ENCODE results near the gene EGFLAM.

Gene EGFLAM

DNA sequence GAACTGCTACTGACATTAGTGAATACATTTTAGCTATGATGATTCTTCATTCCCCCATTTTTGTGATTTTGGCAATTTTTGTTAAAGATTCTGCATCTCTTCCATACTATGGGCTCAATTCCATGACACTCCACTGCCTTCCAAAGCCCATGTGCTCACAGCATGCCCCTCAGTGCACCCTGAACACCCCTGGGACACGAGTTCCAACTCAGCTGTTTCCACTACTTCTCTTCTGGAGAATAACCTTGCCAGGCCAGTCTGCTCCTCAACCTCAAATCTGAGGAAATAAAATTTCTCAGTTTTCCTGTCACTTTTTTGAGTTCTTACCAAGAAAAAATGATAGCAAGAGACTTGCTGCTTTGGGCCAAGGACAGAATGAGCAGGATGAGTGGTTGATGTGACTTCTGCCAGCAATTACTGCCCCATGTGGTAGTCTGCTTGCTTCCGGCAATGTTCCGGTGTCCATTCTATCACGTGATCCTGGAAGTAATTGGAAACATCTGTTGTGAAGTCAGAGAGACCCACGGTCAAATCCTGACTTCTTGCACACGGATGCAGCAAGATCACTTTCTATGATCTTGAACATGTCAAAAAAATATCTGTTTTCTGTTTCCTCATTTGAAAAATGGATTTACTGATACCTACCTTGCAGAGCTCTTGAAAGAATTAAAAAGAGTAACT is 58.3 kb downstream of the EGFLAM start:
- TF ChIP-seq, protein P1, sequence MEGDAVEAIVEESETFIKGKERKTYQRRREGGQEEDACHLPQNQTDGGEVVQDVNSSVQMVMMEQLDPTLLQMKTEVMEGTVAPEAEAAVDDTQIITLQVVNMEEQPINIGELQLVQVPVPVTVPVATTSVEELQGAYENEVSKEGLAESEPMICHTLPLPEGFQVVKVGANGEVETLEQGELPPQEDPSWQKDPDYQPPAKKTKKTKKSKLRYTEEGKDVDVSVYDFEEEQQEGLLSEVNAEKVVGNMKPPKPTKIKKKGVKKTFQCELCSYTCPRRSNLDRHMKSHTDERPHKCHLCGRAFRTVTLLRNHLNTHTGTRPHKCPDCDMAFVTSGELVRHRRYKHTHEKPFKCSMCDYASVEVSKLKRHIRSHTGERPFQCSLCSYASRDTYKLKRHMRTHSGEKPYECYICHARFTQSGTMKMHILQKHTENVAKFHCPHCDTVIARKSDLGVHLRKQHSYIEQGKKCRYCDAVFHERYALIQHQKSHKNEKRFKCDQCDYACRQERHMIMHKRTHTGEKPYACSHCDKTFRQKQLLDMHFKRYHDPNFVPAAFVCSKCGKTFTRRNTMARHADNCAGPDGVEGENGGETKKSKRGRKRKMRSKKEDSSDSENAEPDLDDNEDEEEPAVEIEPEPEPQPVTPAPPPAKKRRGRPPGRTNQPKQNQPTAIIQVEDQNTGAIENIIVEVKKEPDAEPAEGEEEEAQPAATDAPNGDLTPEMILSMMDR (conservative IDR thresholded peaks at IDR 0.05; ENCODE audit: low read depth, low read length): no peak
- H3K4me1 ChIP-seq (ENCODE audit: low read depth, poor library complexity, severe bottlenecking): no peaks in the 10 kb centered on the region
- no peaks in the 10 kb centered on the region for H4K20me1 ChIP-seq (ENCODE audit: insufficient read depth)
- H3K4me2 ChIP-seq: no peak overlapping the region
- no peaks in the 10 kb centered on the region for H3K27me3 ChIP-seq (ENCODE audit: insufficient read depth, low read depth)
- H3K9ac ChIP-seq: no peak overlapping the region
- no peak overlapping the region for H3K4me3 ChIP-seq (IDR thresholded peaks at IDR 0.05; ENCODE audit: insufficient read depth, low read depth, low read length)
- no peaks in the 10 kb centered on the region for H3K36me3 ChIP-seq (ENCODE audit: insufficient read depth)
- no peak overlapping the region for H2AFZ ChIP-seq (ENCODE audit: low read depth)
- H3K27ac ChIP-seq: no peak overlapping the region
- no peaks in the 10 kb centered on the region for H3K79me2 ChIP-seq (ENCODE audit: insufficient read depth, low read depth)

DNA sequence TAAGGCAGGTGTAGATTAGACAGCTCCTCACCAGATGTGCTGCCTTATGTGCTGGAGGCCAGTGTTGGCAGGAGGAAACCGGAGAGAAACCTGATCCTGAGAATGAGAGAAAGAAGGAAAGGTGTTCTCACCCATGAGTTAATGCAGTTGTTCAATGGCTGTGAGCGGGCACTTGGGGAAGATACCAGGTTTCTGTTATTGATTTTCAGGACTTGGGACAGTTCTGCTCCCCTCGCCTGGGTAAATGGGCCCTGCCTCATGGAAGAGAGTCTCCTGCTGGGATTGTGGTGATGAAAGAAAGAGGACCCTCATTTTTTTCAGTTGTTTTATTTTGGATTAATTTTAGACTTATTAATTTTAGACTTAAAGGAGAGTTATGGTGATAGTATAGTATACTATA is 59.5 kb downstream of the EGFLAM start:
- no peaks in the 10 kb centered on the region for H3K79me2 ChIP-seq (ENCODE audit: insufficient read depth, low read depth)
- no peaks in the 10 kb centered on the region for H4K20me1 ChIP-seq (ENCODE audit: insufficient read depth)
- no peak overlapping the region for H2AFZ ChIP-seq (ENCODE audit: low read depth)
- TF ChIP-seq, protein P1 (conservative IDR thresholded peaks at IDR 0.05; ENCODE audit: low read depth, low read length): no peak
- no peak overlapping the region for H3K4me2 ChIP-seq
- H3K27me3 ChIP-seq (ENCODE audit: insufficient read depth, low read depth): no peaks in the 10 kb centered on the region
- H3K4me3 ChIP-seq (IDR thresholded peaks at IDR 0.05; ENCODE audit: insufficient read depth, low read depth, low read length): no peak overlapping the region
- H3K36me3 ChIP-seq (ENCODE audit: insufficient read depth): no peaks in the 10 kb centered on the region
- H3K9ac ChIP-seq: no peak overlapping the region
- H3K27ac ChIP-seq: no peak overlapping the region
- H3K4me1 ChIP-seq (ENCODE audit: low read depth, poor library complexity, severe bottlenecking): no peaks in the 10 kb centered on the region

DNA sequence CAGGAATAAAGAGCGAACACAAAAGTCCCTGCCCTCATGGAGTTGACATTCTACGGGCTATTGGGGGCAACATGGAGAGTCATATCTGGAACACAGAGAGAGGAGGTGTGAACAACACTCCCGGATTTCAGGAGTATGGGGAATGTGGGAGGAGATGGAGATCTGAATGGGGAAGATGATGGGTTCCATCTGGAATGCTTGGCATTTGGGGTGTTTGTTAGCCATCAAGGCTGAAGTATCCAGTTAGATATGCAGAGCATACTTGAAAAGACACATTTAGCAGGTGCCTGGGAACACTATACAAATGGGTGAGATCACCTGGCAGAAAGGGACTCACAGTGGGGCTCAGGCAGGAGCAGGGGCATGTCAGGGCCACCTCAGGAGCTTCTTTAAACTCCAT is 61.1 kb downstream of the EGFLAM start:
- no peaks in the 10 kb centered on the region for H3K27me3 ChIP-seq (ENCODE audit: insufficient read depth, low read depth)
- H3K36me3 ChIP-seq (ENCODE audit: insufficient read depth): no peaks in the 10 kb centered on the region

DNA sequence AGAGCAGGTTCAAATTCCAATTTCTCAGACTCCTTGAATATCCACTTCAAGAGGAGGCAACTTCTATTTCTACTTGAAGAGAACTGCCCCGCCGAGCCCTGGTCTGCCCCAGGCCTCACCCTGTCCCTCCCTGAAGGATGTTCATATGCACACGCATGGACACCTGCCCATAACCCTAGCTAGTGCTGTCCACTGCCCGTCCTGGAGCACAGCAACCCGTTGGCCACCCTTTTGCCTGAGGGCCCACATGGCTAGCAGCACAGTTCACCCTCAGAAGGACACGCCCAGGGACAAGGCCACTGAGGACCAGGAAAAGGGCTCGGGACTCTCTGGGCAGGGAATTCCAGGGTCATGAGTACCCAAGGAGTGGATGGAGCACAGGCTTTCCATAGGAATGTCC is 63.6 kb downstream of the EGFLAM start:
- Histone ChIP-seq H3K27me3 (ENCODE audit: insufficient read depth, low read depth) (no peaks in the 10 kb centered on the region), H4K20me1 (ENCODE audit: insufficient read depth) (no peaks in the 10 kb centered on the region), H3K4me3 (IDR thresholded peaks at IDR 0.05; ENCODE audit: insufficient read depth, low read depth, low read length) (no peak overlapping the region), H3K4me2 (no peak overlapping the region), H3K36me3 (ENCODE audit: insufficient read depth) (no peaks in the 10 kb centered on the region), H3K4me1 (ENCODE audit: low read depth, poor library complexity, severe bottlenecking) (no peaks in the 10 kb centered on the region), H3K9ac (no peak overlapping the region), H3K27ac (no peak overlapping the region), H2AFZ (ENCODE audit: low read depth) (no peak overlapping the region), H3K79me2 (ENCODE audit: insufficient read depth, low read depth) (no peaks in the 10 kb centered on the region)
- TF ChIP-seq, protein P1 (conservative IDR thresholded peaks at IDR 0.05; ENCODE audit: low read depth, low read length): no peak

More for the DNA sequence above, 61.1 kb downstream of the EGFLAM start:
- H3K4me3 ChIP-seq (IDR thresholded peaks at IDR 0.05; ENCODE audit: insufficient read depth, low read depth, low read length): no peak overlapping the region
- H4K20me1 ChIP-seq (ENCODE audit: insufficient read depth): no peaks in the 10 kb centered on the region
- H3K79me2 ChIP-seq (ENCODE audit: insufficient read depth, low read depth): no peaks in the 10 kb centered on the region
- no peaks in the 10 kb centered on the region for H3K4me1 ChIP-seq (ENCODE audit: low read depth, poor library complexity, severe bottlenecking)
- no peak overlapping the region for H2AFZ ChIP-seq (ENCODE audit: low read depth)
- H3K9ac ChIP-seq: no peak overlapping the region
- H3K27ac ChIP-seq: no peak overlapping the region
- TF ChIP-seq, protein P1 (conservative IDR thresholded peaks at IDR 0.05; ENCODE audit: low read depth, low read length): no peak
- no peak overlapping the region for H3K4me2 ChIP-seq

All from KMS-11 (cell line).